Measurements from ENCODE around the gene DSN1.

The DSN1 gene

DNA sequence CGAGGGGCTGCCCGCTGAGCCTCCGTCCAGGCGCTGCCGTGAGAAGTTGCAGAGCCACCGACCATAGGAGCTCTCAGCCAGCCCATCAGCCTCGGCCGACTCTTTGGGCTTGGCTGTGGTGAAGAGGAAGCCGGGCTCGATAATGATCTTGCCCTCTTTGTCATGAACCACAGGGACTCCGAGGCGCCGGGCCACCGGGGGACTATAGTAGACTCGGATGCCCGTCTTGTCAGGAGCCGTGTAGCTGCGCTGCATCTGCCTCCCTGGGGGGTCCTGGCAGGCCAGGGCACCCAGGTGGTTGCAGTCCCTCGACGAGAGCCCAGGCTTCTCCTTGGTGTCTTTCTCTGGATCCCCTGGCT lies 20.5 kb upstream of the DSN1 start:
- no peak for DNase-seq

GRCh38 chr20:36793294-36794115 lies 19.9 kb upstream of the DSN1 start:
- DNase-seq, result no peak

- no peak for DNase-seq
Observed at GRCh38 chr20:36792422-36792821, 18.9 kb upstream of the DSN1 start.

DNA sequence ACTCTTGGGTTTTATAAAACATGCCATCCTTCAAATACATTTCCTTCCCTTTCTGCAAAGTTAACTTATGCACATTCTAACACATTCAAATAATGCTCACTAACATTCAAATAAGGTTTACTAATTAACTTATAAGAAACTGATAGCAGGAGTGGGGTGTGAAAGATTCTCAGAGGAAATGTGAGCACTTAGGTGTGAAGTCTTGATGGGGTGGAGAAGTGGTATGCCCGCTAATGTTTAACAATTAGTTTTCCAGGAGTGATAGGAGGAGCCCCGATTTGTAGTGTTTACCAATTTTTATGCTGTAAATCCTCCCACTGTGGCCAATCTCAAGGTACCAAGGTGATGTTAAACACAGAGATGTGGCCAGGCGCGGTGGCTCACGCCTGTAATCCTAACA lies 18.3 kb upstream of the DSN1 start:
- DNase-seq, result no peak

- DNase-seq, result no peak
Observed at GRCh38 chr20:36786663-36787062, 13.1 kb upstream of the DSN1 start.

GRCh38 chr20:36786246-36786645 lies 12.7 kb upstream of the DSN1 start:
- no peak for DNase-seq

DNA sequence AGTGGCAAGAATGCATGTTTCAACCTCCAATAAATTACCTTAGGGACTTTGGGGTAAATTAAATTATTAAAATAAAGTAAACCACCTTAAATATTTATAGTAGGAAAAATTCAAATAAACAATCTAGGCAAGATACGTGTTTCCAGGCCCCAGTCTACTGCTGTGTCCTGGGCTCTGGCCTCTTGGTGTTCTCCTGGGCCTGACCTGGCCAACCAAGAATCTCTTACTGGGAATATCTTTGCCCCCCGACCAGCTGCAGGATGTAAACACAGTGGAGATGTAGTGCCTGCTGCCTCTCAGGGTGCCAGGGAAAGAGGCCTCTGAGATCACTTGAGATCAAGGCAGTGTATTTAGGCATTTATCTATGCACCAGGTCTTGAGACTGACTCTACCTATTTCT lies 11.7 kb upstream of the DSN1 start:
- no peak for DNase-seq

DNA sequence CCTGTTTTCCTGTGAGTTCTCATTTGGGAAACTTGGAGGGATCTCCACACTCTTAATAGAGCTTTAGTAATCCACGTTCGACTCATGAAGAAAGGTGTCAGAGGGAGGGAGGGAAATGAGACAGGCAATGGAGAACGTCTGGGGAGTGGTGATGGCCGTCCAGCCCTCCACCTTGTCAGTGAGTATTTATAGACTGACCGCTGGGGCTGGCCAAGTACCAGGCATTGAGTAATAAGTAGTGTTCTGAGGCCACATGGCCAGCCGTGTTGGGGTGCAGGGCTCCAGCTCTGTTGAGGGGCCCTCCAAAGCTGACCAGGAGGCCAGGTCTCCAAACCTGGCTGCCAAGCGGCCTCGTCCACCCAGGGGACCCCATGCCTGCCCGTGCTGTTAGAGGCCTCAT lies 11.3 kb upstream of the DSN1 start:
- no peak for DNase-seq

DNA sequence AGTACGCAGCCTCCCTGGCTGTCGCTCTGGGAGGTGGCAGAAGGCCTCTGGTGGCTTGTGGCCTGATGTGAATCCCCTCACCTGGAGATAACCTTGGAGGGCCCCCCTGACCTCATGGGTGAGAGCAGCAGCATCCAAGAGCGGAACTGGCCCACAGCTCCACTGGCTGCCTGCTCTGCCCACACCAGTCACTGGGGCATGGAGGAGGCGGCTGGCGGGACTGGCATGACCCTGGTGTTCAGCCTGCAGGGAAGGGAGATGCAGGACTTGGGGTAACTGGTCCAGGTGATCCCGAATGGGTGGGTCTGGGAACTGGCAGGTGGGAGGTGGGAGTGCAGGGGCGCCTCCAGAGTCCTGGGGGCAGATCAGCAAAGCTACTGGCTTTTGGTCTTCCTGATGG lies 10.6 kb upstream of the DSN1 start:
- no peak for DNase-seq

DNA sequence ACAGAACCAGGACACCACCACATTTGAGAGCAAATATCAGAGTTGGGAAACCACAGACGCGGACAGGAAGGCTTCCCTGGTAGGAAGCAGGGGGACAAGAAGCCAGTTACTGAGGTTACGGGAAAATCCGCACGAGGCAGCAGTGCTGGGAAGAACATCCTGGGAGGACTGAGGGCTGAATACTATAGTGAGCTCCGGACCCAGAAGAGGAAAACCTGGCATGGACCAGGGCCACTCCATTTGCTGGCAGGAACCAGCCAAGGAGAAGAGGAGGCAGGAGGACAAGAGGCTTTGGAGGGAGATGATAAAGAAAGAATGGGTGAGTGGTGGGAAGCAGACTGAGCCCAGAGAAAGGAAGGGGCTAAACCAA lies 6.1 kb upstream of the DSN1 start:
- no peak for DNase-seq

DNA sequence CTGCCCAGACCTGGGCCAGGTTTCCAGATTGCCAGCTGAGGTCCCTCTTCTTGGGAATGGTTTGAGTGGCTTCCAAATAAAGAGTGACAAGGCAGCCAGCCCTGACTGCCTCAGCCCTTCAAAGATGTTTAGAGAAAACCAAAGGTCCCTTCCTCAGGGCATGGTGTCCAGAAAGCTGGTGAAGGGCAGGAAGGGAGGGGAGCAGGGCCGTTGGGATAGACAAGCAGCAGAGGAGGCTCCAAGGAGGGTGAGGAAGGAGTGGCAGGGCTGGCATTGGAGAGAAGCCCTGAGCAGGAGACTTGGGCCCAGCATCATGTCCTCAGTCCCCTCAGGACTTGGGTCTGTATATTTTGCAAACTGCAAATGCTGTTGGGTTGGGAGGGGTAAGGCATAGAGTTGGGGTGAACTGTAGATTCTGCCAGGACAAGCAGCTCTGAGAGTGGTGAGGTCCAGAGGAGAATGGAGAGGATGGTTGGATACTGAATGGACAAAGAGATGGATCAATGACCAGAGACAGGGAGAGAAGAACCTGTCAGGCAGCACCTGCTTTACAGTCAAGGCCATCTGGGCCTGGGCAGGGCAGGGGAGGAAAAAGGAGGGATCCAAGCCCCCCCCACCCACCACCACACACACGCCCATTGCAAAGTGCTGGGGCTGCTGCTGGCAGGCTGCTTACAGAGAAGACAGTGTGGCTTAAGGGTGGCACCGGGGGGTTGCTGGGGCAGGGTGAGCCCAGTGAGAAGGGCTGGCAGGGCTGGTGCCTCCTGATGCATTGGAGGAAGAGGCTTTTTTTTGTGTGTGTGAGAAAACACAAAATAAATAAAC lies 5.5 kb upstream of the DSN1 start:
- DNase-seq, result no peak

- DNase-seq, result no peak
Observed at GRCh38 chr20:36777576-36777975, 4.0 kb upstream of the DSN1 start.

- DNase-seq, result no peak
Observed at GRCh38 chr20:36777167-36777566, 3.6 kb upstream of the DSN1 start.

- no peak for DNase-seq
Observed at GRCh38 chr20:36775826-36776225, 2.3 kb upstream of the DSN1 start.

DNA sequence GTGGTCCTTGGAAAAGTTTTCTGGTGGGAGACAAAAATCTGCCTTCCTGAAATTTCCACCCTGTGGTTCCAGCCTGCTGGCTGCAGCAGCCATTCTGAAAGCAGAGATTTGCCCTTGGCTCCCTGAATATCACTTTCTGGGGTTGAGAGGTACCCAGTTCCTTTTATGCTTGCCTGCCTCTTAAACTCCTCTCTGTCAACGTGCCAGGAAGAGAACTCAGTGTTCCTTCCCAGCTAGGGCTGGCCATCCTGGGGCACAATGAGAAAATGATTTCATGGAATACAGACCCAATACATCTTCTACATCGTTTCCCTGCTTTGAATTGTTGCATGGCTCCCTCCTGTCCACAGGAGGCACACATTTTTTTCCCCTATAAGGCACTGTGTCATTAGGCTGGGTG lies 1.6 kb upstream of the DSN1 start:
- DNase-seq, result no peak

- DNase-seq, result no peak
Observed at GRCh38 chr20:36773107-36773596, 411 bp downstream of the DSN1 start.

DNA sequence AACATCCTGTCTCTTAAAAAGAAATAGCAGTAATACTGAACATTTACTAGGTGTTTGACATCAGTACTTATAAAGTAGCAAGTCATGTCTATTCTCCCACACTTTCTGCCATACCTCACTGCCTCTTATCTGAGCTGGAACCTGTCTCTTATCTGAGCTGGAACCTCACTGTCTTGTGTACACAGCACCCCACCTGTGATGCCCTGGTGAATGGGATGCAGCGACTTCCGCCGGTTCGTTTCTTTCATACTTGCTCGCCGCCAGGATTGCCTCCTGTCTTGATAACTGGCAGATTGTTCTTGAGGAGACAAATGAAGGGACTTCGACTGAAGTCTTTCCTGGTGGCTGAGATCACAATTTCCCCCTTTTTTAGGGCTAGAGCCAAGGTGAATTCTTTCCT lies 2.9 kb downstream of the DSN1 start:
- no peak for DNase-seq

- no peak for DNase-seq
Observed at GRCh38 chr20:36768768-36769430, 4.7 kb downstream of the DSN1 start.

- no peak for DNase-seq
Observed at GRCh38 chr20:36761125-36761524, 12.4 kb downstream of the DSN1 start.

- no peak for DNase-seq
Observed at GRCh38 chr20:36760647-36761046, 12.9 kb downstream of the DSN1 start.

- no peak for DNase-seq
Observed at GRCh38 chr20:36758276-36758675, 15.3 kb downstream of the DSN1 start.

DNA sequence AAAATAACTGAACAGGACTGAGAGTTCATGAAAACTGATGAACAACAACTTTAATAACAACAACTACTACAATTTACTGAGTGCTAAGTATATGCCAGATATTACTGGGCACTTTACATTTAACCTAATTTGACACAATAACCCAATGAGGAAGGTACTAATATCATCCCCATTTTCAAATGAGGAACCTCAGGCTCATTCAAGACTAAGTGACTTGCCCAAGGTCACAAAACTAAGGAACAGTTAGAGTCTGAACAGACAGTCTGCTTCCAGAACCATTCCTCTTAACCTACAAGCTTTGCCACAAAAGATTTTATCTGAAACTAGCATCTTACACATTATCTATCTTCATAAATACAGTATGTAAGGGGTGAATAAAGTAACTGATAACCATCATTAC lies 17.1 kb downstream of the DSN1 start:
- no peak for DNase-seq

- DNase-seq, result peak; percentile 34
Observed at GRCh38 chr20:36754656-36755222, 18.8 kb downstream of the DSN1 start.
